Measurements from ENCODE around the gene KRTAP10-4. TPM values are rescaled to one million over a fixed set of nuclear protein-coding genes. Genes with fewer than 3 reads are reported as not detected.

Gene KRTAP10-4
- total RNA-seq, 2 donors from 2014 or later: not detected

DNA sequence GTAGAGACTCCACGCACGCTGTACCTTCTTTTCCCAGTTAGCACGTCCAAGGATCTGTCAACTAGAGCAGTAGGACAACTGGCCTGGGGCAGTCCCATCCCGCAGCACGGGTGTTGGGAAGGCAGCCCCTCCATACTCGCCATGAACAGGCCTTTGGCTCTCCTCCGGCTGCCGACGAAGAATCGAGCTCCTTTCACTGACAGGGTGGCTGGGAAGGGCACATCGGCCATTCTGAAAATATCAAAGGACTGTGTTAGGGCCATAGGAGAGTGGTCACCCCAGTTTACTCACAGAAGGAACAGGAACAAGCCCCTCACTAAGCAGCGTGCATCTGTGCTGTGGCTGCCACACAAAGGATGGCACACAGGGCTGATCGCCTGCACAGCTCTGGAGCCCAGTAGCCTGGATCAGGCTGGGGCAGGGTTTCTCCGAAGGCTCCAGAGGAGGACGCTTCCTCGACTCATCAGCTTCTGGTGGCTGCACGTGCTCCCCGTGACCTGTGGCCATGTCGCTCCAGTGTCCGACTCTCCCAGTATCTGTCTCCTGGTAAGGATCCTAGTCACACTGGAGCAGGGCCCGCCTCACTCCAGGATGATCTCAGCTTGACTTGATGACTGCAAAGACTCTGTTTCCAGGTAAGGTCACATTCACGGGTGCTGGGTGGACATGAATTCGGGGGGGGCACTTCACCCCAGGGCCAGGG, 42.5 kb upstream of the KRTAP10-4 start:
- ATAC-seq: no peak
- H3K4me1 Mint-ChIP-seq: peaks cover 8% of the 10 kb centered on the region
- H3K27me3 Mint-ChIP-seq: peaks cover 8% of the 10 kb centered on the region
- no peak overlapping the region for H3K27ac Mint-ChIP-seq
- no peak for DNase-seq
- H3K36me3 Mint-ChIP-seq (ENCODE audit: low read depth): peaks cover 3% of the 10 kb centered on the region
- no peak overlapping the region for H3K4me3 Mint-ChIP-seq
- no peaks in the 10 kb centered on the region for H3K9me3 ChIP-seq (ENCODE audit: control insufficient read depth, low read length, poor library complexity, severe bottlenecking)

DNA sequence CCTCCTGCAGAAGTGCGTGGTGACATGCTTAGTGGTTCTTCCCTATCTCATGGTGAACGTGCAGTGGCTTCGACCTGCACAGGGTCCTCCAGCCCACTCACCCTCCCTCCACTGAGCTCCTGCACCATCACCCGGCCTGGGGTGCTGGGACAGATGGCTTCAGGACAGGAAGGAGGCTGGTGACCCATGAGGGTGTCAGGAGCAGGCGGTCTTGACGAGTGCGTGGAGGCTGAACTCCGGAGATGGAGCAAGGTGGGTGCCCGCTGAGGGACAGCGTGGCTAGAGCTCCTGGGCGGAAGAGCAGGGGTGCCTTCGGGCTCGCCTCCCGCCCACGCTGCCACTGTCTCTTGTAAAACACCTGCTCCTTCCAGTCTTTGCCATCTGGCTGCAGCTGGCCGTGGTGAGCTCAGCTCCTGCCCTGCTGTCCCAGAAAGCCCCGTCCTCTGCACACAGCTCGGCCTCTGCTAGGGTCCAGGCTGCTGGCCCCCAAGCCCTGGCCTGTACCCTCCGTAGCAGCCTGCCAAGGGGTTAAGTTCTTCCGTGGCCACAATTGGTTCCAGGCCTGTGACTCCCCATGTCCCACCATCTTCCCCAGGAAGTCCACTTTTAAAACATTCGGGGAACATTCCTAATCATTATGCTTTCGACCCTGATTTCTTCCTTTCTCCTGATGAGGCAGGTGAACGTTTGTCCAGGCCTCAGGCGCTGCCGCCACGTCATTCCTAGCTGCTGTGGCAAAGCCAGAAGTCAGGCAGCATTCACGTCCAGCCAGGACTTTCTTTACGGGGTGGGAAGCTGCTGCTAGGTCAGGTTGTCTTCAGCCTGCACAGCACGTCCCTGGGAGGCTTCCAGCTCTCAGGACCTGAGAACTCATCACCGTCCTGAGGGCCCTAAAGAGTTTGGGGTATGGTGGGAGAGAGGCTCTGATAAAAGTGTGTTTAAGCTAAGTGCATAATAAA, 41.6 kb upstream of the KRTAP10-4 start:
- Mint-ChIP-seq H3K4me3 (no peak overlapping the region), H3K36me3 (ENCODE audit: low read depth) (peaks cover 3% of the 10 kb centered on the region), H3K4me1 (peaks cover 8% of the 10 kb centered on the region), H3K27ac (no peak overlapping the region), H3K27me3 (peaks cover 8% of the 10 kb centered on the region)
- ATAC-seq (no peak), DNase-seq (no peak)
- H3K9me3 ChIP-seq (ENCODE audit: control insufficient read depth, low read length, poor library complexity, severe bottlenecking): no peaks in the 10 kb centered on the region

DNA sequence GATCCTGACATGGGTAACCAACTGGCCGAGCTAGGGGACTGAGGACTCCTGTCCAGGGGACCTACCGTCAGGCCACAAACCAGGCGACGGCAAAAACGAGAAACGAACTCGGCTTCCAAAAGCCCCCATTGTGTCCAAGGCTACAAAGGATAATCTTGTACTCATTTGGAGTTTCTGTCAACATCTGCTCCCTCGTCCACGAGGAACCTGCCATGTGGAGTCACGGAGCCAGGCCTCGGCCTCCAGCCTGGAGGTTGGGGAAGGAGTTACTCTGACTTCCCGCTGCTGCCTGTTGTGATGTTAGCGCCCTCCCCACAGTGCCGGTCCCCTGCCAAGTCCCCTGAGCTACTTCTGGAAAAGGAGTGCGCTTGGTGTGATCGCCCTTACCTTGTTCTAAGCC, 40.8 kb upstream of the KRTAP10-4 start:
- peaks cover 8% of the 10 kb centered on the region for H3K27me3 Mint-ChIP-seq
- no peaks in the 10 kb centered on the region for H3K9me3 ChIP-seq (ENCODE audit: control insufficient read depth, low read length, poor library complexity, severe bottlenecking)
- DNase-seq: no peak
- peaks cover 8% of the 10 kb centered on the region for H3K4me1 Mint-ChIP-seq
- no peak overlapping the region for H3K4me3 Mint-ChIP-seq
- H3K36me3 Mint-ChIP-seq (ENCODE audit: low read depth): peaks cover 3% of the 10 kb centered on the region
- no peak for ATAC-seq
- no peak overlapping the region for H3K27ac Mint-ChIP-seq

DNA sequence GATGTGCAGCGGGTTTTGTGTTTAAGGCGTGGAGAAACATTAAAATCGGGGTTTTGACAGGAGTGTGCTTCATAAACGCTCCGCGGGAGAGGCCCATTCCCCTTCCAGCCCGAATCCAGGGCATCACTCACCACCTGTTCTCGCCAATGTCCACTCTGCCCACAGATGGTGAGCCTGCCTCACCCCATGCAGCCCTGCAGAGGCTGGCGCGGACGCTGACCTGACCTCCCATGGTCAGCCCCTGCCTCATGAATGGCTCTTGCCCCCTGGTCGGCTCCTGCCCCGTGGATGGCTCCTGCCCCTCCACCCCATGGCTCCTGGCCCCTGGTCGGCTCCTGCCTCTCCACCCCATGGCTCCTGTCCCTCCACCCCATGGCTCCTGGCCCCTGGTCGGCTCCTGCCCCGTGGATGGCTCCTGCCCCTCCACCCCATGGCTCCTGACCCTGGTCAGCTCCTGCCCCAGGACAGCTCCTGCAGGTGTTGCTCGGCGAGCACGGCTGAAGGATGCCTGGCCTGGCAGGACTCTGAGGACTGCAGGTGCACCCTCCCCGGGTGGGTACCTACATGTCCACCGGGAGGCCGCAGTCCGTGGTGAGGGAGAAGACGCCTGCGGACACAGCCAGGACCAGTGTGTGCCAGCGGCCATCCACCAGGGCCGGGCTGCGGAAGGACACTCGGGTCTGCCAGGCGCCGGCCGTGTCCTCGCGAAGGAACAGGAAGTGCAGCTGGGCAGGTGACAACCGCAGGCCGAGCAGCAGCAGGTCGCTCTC, 40.2 kb upstream of the KRTAP10-4 start:
- no peak overlapping the region for H3K4me3 Mint-ChIP-seq
- DNase-seq: no peak
- ATAC-seq: no peak
- peaks cover 8% of the 10 kb centered on the region for H3K4me1 Mint-ChIP-seq
- no peaks in the 10 kb centered on the region for H3K9me3 ChIP-seq (ENCODE audit: control insufficient read depth, low read length, poor library complexity, severe bottlenecking)
- H3K27ac Mint-ChIP-seq: no peak overlapping the region
- peaks cover 8% of the 10 kb centered on the region for H3K27me3 Mint-ChIP-seq
- peaks cover 3% of the 10 kb centered on the region for H3K36me3 Mint-ChIP-seq (ENCODE audit: low read depth)

DNA sequence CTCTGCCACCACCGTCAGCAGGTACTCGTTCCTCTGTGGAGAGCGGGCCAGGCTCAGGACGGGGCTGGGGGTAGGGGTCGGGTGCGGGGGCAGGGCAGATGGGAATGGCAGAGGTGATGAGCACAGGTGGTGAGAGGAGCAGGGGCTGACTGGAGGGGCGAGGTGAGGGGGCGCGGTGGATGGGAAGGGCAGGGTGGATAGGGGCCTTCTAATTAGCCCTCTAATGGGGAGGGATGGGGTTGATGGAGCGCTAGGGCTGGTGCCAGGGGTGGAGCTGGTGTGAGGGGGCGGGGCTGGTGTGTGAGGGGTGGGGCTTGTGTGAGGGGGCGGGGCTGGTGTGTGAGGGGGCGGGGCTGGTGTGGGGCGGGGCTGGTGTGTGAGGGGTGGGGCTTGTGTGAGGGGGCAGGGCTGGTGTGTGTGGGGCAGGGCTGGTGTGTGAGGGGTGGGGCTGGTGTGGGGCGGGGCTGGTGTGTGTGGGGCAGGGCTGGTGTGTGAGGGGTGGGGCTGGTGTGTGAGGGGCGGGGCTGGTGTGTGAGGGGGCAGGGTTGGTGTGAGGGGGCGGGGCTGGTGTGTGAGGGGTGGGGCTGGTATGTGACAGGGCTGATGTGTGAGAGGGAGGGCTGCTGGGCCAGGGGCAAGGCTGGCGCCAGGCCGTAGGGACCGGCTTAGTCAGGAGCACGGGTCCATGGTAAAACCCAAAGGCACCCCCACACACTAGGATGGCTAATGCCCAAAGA, 39.5 kb upstream of the KRTAP10-4 start:
- no peak overlapping the region for H3K4me3 Mint-ChIP-seq
- H3K27ac Mint-ChIP-seq: no peak overlapping the region
- peaks cover 3% of the 10 kb centered on the region for H3K36me3 Mint-ChIP-seq (ENCODE audit: low read depth)
- DNase-seq (no peak), ATAC-seq (peak; percentile 18)
- peaks cover 7% of the 10 kb centered on the region for H3K4me1 Mint-ChIP-seq
- H3K9me3 ChIP-seq (ENCODE audit: control insufficient read depth, low read length, poor library complexity, severe bottlenecking): no peaks in the 10 kb centered on the region
- H3K27me3 Mint-ChIP-seq: peaks cover 8% of the 10 kb centered on the region

DNA sequence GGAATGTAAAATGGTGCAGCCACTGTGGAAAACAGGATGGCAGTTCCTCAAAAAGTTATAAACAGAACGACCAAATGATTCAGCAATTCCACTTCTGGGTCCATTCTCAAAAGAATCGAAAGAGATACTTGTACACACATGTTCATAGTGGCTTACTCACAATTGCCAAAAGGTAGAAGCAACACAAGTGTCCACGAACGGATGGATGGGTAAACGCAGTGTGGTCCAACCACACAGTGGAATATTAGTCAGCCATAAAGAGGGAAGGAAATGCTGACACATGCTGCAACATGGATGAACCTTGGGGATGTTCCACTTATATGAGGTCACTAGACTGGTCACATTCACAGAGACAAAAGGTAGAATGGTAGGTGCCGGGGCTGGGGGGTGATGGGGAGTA, 38.8 kb upstream of the KRTAP10-4 start:
- H3K27ac Mint-ChIP-seq: no peak overlapping the region
- peaks cover 8% of the 10 kb centered on the region for H3K27me3 Mint-ChIP-seq
- H3K36me3 Mint-ChIP-seq (ENCODE audit: low read depth): peaks cover 3% of the 10 kb centered on the region
- H3K4me1 Mint-ChIP-seq: peaks cover 5% of the 10 kb centered on the region
- ATAC-seq: no peak
- DNase-seq: no peak
- no peaks in the 10 kb centered on the region for H3K9me3 ChIP-seq (ENCODE audit: control insufficient read depth, low read length, poor library complexity, severe bottlenecking)
- H3K4me3 Mint-ChIP-seq: no peak overlapping the region

DNA sequence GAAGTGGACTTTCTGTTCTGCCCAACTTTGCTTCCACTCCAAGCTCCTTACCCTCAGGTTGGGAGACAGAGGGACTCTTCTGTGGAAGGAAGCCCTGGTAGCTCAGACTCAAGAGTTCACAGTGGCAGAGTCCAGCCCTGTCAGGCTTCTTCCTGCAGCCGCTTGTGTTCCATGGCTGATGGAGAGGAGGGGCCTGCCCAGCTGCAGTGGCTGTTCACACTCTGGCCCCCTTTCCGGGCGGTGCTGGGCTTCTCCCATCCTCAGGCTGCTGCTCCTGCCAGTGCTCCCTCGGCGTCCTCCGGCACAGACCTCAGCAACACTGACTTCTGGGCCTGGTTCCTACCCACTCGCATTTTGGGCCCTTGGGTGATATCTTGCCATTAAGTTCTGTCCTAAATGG, 37.6 kb upstream of the KRTAP10-4 start:
- no peaks in the 10 kb centered on the region for H3K36me3 Mint-ChIP-seq (ENCODE audit: low read depth)
- H3K4me3 Mint-ChIP-seq: no peak overlapping the region
- H3K27me3 Mint-ChIP-seq: peaks cover 8% of the 10 kb centered on the region
- no peaks in the 10 kb centered on the region for H3K4me1 Mint-ChIP-seq
- no peak overlapping the region for H3K27ac Mint-ChIP-seq
- no peaks in the 10 kb centered on the region for H3K9me3 ChIP-seq (ENCODE audit: control insufficient read depth, low read length, poor library complexity, severe bottlenecking)
- no peak for ATAC-seq
- no peak for DNase-seq

DNA sequence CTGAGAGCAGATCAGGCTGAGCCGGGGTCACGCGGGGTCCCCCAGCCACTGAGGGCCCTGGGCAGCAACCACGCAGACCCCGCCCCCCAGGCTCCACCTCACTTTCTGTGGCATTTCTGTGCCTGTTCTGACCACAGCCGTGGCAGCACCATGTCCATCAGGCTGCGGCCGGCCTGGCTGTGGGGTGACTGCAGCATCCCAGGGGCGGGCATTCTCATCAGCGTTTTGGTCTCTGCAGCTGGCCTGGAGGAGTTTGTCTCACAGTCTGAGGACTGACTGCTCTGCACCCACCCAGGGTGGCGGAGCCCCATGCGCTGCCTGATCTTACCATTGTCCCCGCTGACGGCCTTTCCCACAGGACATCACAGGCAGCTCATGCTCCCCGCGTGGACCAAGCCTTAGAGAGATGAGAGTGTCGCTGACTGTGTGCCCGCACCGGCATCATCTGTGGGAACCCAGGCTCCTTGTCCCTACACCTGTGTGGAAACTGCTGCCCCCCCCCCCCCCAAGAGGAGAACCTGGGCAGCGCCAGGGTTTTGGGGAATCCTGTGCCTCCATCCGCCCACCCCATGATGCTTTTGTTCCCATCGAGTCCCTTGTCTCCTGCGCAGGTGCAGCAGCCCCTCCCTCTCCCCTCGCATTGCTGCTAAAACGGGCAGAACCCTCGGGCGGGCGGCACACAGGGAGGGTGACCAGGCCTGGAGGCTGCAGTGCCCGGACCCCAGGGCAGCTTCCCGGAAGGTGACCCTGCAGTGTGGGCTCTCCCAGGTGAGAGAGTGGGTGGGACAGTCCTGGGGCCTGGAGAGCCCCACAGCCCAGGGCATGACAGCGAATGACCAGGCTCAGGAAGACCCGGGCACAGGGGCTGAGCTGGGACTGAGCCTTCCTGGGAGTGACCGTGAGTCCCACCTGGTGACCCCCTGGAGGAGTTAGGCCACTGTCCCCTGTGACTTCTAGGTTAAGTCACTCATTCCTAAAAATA, 35.3 kb upstream of the KRTAP10-4 start:
- no peak overlapping the region for H3K4me3 Mint-ChIP-seq
- DNase-seq: no peak
- H3K27ac Mint-ChIP-seq: no peak overlapping the region

DNA sequence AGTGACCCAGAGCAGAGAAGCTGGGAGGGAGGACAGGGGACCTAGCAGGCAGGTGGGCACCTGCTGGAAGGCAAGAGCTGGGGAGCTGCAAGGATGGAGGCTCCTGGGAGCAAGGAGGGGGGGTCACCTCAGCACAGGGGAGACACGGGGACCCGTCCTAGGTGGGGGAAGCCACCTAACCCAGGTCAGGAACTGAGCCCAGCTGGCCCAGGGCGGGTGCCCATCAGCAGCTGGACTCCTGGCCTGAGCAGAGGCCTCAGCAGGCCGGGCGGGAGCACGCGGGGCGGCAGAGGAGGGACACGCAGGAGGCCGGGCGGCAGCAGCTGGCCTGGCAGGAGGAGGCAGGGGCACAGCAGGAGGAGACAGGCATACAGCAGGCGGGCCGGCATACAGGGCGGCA, 34.5 kb upstream of the KRTAP10-4 start:
- Mint-ChIP-seq H3K27me3 (no peaks in the 10 kb centered on the region), H3K36me3 (ENCODE audit: low read depth) (no peaks in the 10 kb centered on the region), H3K27ac (no peak overlapping the region), H3K4me3 (no peak overlapping the region), H3K4me1 (no peaks in the 10 kb centered on the region)
- DNase-seq: no peak
- H3K9me3 ChIP-seq (ENCODE audit: control insufficient read depth, low read length, poor library complexity, severe bottlenecking): no peaks in the 10 kb centered on the region
- no peak for ATAC-seq

More for the DNA sequence above, 35.3 kb upstream of the KRTAP10-4 start:
- H3K4me1 Mint-ChIP-seq: no peaks in the 10 kb centered on the region
- ATAC-seq: no peak
- no peaks in the 10 kb centered on the region for H3K9me3 ChIP-seq (ENCODE audit: control insufficient read depth, low read length, poor library complexity, severe bottlenecking)
- H3K27me3 Mint-ChIP-seq: no peaks in the 10 kb centered on the region
- H3K36me3 Mint-ChIP-seq (ENCODE audit: low read depth): no peaks in the 10 kb centered on the region

DNA sequence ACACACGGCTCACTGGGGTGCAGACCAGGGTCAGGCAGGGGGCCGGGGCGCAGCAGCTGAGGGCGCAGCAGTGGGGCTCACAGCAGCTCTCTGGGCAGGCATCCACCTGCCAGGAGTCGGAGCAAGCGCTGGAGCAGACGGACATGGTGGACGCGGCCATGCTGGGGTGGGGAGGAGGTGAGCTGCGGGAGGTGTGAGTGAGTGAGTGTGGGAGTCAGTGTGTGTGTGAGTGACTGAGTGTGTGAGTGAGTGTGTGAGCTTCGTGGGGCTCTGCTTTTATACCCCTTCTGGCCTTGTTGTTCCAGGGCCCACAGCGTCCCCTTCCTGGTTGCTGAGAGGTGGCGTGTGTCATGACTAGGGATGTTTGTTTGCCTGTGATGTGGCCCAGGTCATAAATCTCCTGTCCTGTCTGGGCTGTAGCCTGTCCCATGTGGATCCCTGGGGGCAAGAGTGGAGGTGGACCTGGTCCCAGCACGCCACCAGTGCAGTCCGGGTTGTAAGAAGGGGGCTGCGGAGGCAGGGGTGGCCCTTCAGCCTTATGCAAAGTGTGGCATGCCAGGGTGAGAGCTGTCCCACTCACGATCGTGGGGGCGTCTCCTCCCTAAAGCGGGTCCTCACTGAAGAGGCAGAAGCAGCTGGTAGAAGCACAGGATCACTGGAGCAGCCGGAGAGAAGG, 33.4 kb upstream of the KRTAP10-4 start, which contains the start of gene KRTAP10-1:
KRTAP10-1 (minus strand) TSS at position 205 of the 676 bp plus-strand sequence; CDS start at position 160, 45 bp downstream.
- H3K9me3 ChIP-seq (ENCODE audit: control insufficient read depth, low read length, poor library complexity, severe bottlenecking): no peaks in the 10 kb centered on the region
- no peak for ATAC-seq
- DNase-seq: no peak
- Mint-ChIP-seq H3K27me3 (no peaks in the 10 kb centered on the region), H3K4me1 (no peaks in the 10 kb centered on the region), H3K4me3 (no peak within 1 kb of the TSS), H3K36me3 (ENCODE audit: low read depth) (no peaks in the 10 kb centered on the region), H3K27ac (no peak within 1 kb of the TSS)

DNA sequence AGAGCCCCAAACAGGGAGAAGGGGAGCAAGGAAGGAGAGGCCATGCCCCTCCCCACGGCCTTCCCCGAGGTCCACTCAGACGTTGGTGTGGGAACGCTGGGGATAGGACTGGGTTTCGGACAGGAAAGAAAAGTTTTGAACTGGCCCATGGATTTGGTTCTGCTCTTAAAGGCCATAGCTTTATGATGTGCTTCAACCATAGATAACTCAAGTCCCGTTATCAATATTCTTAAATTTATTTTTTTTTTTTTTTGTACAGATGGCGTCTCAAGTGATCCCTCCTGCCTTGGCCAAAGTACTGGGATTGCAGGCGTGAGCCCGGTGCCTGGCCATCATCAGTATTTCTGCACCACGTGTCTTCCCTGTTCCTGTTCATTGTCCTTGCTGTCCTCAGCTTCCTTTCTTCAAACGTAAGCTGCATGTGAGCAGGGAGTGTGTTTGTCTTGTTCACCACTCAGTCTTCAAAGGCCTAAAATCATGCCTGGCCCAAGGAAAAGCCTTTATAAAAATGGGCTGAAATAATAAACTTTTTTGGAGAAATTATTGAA, 32.7 kb upstream of the KRTAP10-4 start:
- H3K9me3 ChIP-seq (ENCODE audit: control insufficient read depth, low read length, poor library complexity, severe bottlenecking): no peaks in the 10 kb centered on the region
- H3K36me3 Mint-ChIP-seq (ENCODE audit: low read depth): no peaks in the 10 kb centered on the region
- H3K27me3 Mint-ChIP-seq: no peaks in the 10 kb centered on the region
- no peak overlapping the region for H3K27ac Mint-ChIP-seq
- ATAC-seq (no peak), DNase-seq (no peak)
- H3K4me3 Mint-ChIP-seq: no peak overlapping the region
- no peaks in the 10 kb centered on the region for H3K4me1 Mint-ChIP-seq
